ENCODE data around the gene ZNF524. TPM values are rescaled to one million over a fixed set of nuclear protein-coding genes. Genes with fewer than 3 reads are reported as not detected.

ZNF524 gene, protein sequence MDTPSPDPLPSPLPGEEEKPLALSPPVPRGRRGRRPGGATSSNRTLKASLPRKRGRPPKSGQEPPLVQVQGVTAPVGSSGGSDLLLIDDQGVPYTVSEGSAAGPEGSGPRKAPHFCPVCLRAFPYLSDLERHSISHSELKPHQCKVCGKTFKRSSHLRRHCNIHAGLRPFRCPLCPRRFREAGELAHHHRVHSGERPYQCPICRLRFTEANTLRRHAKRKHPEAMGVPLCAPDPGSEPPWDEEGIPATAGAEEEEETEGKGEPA
- total RNA-seq (2022; extraction: Qiagen RNA extraction), result 13.4 to 21.2 TPM (median 20.6 TPM) in 5 replicates

DNA sequence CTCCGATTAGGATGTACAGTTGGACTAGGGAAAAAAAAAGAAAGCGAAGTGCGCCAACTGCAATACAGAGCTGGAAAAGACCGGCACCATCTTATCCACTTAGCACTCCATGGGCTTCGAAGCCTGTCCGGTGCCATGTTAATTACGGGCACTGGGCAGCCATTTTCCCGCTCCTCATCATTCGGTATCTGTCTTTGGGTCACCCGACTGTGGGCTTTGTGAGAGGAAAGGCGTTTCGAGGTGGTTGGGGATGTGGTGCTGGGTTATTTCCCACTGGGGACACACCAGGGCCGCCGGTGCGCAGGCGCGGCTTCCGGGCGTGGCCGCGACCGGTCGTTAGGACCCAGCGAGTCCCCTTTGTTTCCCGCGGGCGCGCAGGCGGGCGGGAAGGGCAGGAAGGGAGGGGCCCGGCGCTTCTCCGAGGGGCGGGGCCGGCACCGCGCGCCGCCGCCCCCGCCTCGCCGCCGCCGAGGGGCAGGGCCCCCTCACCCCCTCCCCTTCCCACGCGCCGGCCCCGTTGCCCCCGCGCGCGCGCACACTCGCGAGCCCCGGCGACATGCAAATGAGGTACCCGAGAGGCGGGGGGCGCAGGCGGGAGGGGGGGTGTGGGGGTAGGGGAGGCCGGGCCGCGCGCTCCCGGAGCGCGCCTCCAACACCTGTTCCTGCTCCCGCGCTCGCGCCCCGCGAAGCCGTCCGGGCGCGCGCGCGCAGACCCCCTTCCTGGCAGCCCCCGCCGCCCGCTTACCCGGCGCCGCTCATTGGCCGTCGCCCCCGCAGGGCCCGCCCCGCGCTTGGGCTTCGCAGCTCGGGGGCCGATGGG lies at the start of gene ZNF524:
TSS of gene ZNF524 (plus strand) at position 447 of the 820 bp plus-strand sequence. CDS start 1,825 bp downstream, outside the sequence.

GRCh38 chr19:55580628-55581144 lies 19.4 kb upstream of the ZNF524 start, which contains the start of gene ZNF579:
Gene ZNF579 (minus strand): TSS chr19:55580848. CDS start chr19:55579639, 1,209 bp downstream.

DNA sequence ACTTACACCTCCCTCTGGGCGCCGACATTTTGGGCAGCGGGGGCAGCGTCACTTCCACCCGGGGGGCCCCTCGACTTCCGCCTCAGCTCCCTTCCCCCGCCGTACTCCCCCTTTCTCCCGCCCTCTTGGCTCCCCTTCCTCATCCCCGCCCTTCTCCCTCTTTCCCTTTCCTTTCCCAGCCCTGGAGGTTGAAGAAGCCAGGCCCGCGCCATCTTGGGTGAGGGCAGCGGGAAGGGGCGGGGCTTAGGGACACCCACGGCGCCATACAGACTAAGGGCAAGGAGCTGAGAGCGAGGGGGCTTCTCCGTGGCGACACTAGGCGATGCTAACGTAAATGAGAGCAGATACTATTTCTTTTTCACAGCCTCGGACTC lies 633 bp upstream of the ZNF524 start, which contains the start of gene FIZ1:
TSS of gene FIZ1 (minus strand) at position 50 of the 374 bp plus-strand sequence. CDS start 1,652 bp downstream, outside the sequence.

DNA sequence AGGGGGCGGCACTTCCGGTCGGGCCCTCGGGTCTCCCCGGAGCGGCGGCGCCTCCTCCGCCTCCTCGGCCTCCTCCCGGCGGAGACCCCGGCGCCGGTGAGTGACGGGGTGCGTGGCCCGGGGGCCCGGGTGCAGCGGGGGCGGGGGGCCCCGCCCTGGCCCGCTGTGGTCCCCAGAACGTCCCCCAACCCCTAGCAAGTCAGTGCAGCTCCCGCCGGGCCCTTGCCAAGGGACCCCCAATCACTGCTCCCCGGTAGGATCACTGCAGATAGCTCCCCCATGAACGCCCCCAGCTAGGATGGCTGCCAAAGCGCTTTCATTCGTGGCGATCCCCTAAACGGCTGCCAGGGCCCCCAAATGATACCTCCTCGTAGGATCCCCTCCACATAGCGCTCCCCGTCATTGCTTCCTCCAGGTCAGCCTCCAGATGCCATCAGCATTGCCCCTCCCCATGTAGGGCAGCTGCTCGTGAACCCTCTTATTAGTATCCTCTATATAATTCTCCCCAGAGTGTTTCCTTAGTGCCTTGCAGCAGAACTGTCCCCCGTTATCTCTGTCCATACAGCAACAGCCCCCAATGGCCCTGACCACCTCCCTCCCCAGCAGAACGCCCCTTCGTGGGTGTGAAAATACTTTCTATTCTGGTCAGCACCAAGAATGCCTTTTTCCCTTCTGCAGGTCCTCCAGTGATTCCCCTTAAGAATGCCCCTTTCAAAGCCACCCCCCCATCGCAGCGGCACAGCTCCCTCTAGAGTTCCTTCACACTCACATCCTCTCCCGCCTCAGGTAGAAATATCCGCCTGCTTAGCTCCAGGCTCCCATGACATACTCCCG lies 5.8 kb downstream of the ZNF524 start, which contains the start of gene ZNF865:
TSS of gene ZNF865 (plus strand) at position 11 of the 834 bp plus-strand sequence. CDS start 7,972 bp downstream, outside the sequence.

DNA sequence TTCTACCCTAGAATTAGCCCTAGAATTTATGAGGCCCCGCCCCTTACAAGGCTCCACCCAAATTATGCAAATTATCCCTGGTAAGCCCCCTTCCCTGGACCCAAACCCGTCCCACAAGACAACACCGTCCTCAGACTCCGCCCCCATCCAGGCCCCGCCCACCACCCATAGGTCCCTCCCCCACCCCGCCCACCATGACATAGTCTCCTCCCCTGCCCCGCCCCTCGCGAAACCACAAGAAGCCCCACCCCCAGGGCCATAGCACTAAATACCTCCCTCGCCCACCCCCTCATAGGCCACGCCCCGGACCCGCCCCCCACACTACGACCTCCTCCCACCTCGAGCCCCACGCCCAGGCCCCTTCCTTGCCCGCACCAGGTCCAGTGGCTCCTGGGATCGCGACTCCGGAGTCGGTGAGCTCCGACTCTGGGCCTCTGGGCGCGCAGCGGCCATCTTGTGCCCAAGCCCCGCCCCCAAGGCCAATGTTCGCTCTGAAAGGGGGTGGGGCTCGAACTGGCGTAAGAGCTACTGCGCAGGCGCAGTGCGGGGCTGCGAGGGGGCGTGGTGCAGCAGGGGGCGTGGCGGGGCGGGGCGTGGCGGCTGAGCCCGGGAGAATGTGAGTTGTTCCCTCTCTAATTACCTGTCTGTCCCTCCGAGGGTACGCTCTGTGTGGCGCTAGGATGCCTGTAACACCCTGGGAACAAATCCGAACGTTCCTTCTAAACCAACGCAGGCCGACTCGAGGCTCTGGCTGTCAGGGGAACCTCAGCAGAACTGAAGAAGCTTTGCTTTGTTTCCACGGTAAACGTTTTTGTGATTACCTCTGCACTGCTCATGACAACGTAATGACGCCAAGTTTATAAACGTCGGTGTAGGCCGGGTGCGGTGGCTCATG lies 24.3 kb downstream of the ZNF524 start, which contains the start of gene ZNF784:
TSS of gene ZNF784 (minus strand) at position 458 of the 895 bp plus-strand sequence. CDS start at position 453, 5 bp downstream.

GRCh38 chr19:55640577-55641425 lies 40.7 kb downstream of the ZNF524 start, which contains the start of gene ZNF580:
Gene ZNF580 (plus strand): TSS chr19:55641002. CDS start chr19:55642509, 1,507 bp downstream.

DNA sequence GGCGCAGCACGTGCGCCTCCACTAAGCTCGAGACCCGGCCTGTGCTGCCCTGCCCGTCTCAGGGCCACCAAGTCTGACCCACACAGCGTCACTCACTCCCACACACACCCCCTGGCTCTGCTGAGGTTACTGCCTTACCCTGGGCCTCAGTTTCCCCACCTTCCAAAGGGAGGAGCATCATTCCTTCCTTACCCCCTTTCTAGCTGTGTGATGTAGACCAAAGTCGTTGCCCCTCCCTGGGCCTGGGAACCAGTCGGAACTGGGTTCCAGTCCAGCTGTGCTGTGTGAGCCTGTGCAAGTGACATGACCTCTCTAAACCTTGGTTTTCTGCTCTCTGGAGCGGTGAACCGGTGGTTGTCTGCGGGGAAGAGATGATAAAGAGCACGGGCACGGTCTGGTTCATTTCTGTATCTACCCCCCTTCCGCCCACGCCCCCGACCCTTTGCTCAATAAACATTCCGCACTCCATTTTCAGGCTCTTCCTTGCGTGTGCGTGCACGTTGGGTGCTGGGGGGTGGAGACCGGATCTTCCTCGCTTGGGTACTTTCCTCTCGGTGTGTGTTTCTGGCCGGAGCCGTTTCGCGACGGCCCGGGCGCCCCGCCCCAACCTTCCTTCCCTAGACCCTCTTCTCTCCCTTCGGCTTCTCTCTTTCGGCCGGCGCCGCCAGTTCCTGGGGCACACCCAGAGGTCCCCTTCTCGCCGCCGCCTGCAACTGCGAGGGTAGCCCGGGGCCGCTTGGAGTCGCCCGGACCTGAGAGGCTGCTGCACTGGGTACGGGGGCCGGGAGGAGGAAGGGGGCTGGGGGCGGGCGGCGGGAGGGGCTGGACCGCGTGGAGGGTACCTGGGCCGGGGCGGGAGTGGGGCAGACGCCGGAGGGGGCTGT lies 43.2 kb downstream of the ZNF524 start, which contains the start of gene ZNF581:
TSS of gene ZNF581 (plus strand) at position 647 of the 884 bp plus-strand sequence. CDS start 923 bp downstream, outside the sequence.

DNA sequence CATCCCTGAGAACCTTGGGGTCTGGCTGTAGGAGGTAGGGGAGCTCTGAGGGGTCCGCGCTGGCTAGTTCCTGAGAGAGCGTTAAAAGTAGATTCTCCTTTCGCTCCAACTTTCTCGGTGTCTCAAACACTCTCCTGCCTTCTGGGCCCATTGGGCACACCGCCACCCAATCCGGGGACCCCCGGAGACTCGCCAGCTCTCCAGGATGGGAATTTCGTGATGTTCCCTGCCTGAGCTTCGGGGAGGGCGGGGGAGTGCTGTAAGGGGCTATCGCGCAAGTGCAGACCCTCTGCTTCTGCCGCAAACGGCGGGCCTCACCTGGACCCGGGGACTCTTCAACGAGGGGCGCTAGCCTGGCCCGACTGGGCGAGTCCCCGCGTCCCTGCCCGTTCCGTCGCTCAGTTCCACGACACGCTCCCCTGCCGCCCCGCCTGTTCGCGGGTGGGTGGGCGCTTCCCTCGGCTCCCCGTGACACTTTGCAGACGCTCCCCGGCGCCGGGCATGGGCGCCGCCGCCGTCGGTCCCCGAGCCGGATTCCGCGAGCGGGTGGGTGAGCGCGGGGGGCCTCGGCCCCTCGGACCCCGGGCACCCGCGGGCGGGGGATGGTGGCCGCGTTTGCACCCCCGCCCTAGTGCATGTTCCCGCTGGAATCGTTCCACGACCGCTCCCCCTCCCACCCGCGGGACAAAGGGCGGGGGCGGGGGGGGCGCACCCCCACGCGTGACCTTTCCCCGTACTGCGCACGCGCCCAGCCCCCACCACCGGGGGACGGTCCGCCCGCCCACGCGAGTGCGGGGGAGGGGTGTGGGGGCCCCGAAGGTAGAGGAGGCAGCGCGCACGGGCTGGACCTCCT lies 47.9 kb downstream of the ZNF524 start, which contains the start of gene CCDC106:
TSS of gene CCDC106 (plus strand) at position 481 of the 853 bp plus-strand sequence. CDS start 835 bp downstream, outside the sequence.

Other genes starting within 250 kb of the ZNF524 start
- gene COX6B2, start 245.6 kb upstream of the ZNF524 start, total RNA-seq (2022; extraction: Qiagen RNA extraction), result 0.58 to 1.4 TPM (median 1.2 TPM) in 5 replicates
- gene GARIN5B, start 237.0 kb upstream of the ZNF524 start, total RNA-seq (2022; extraction: Qiagen RNA extraction), result 0.06 to 0.29 TPM (median 0.12 TPM) in 5 replicates
- 42.1 to 61.8 TPM (median 53.6 TPM) in 5 replicates for gene IL11, start 229.8 kb upstream of the ZNF524 start, total RNA-seq (2022; extraction: Qiagen RNA extraction)
- 1.2 to 2.6 TPM (median 2.0 TPM) in 5 replicates for gene TMEM190, start 223.5 kb upstream of the ZNF524 start, total RNA-seq (2022; extraction: Qiagen RNA extraction)
- gene TMEM238, start 216.0 kb upstream of the ZNF524 start, total RNA-seq (2022; extraction: Qiagen RNA extraction), result 1.6 to 11.1 TPM (median 8.6 TPM) in 5 replicates
- gene RPL28, start 214.4 kb upstream of the ZNF524 start, total RNA-seq (2022; extraction: Qiagen RNA extraction), result 2,587 to 2,941 TPM (median 2,775 TPM) in 5 replicates
- 320 to 492 TPM (median 460 TPM) in 5 replicates for gene UBE2S, start 192.5 kb upstream of the ZNF524 start, total RNA-seq (2022; extraction: Qiagen RNA extraction)
- 0.02 TPM in 1 of 5 replicates, not detected in the others for gene SHISA7, start 157.0 kb upstream of the ZNF524 start, total RNA-seq (2022; extraction: Qiagen RNA extraction)
- gene ISOC2, start 138.6 kb upstream of the ZNF524 start, total RNA-seq (2022; extraction: Qiagen RNA extraction), result 54.6 to 66.3 TPM (median 63.5 TPM) in 5 replicates
- not detected in 5 replicates for gene C19orf85, start 135.5 kb upstream of the ZNF524 start, total RNA-seq (2022; extraction: Qiagen RNA extraction)
- gene ZNF628, start 123.7 kb upstream of the ZNF524 start, total RNA-seq (2022; extraction: Qiagen RNA extraction), result 5.7 to 8.8 TPM (median 7.8 TPM) in 5 replicates
- gene NAT14, start 115.1 kb upstream of the ZNF524 start, total RNA-seq (2022; extraction: Qiagen RNA extraction), result 34.2 to 64.7 TPM (median 61.2 TPM) in 5 replicates
- gene SSC5D, start 111.9 kb upstream of the ZNF524 start, total RNA-seq (2022; extraction: Qiagen RNA extraction), result 0.45 to 1.3 TPM (median 0.81 TPM) in 5 replicates
- gene SBK2, start 63.2 kb upstream of the ZNF524 start, total RNA-seq (2022; extraction: Qiagen RNA extraction), result 1.6 to 2.8 TPM (median 2.3 TPM) in 5 replicates
- 1.7 to 2.0 TPM (median 1.9 TPM) in 5 replicates for gene SBK3, start 54.7 kb upstream of the ZNF524 start, total RNA-seq (2022; extraction: Qiagen RNA extraction)
- 15.7 to 31.2 TPM (median 28.5 TPM) in 5 replicates for gene ZNF579, start 19.4 kb upstream of the ZNF524 start, total RNA-seq (2022; extraction: Qiagen RNA extraction)
- gene FIZ1, start 771 bp upstream of the ZNF524 start, total RNA-seq (2022; extraction: Qiagen RNA extraction), result 17.6 to 24.7 TPM (median 24.3 TPM) in 5 replicates
- gene ZNF865, start 5.4 kb downstream of the ZNF524 start, total RNA-seq (2022; extraction: Qiagen RNA extraction), result 7.3 to 13.8 TPM (median 12.5 TPM) in 5 replicates
- gene ZNF784, start 24.3 kb downstream of the ZNF524 start, total RNA-seq (2022; extraction: Qiagen RNA extraction), result 5.6 to 6.2 TPM (median 5.8 TPM) in 5 replicates
- 29.4 to 56.4 TPM (median 50.5 TPM) in 5 replicates for gene ZNF580, start 40.7 kb downstream of the ZNF524 start, total RNA-seq (2022; extraction: Qiagen RNA extraction)
- 36.6 to 52.1 TPM (median 49.2 TPM) in 5 replicates for gene ZNF581, start 43.4 kb downstream of the ZNF524 start, total RNA-seq (2022; extraction: Qiagen RNA extraction)
- gene CCDC106, start 47.9 kb downstream of the ZNF524 start, total RNA-seq (2022; extraction: Qiagen RNA extraction), result 14.1 to 20.4 TPM (median 19.1 TPM) in 5 replicates
- gene U2AF2, start 54.7 kb downstream of the ZNF524 start, total RNA-seq (2022; extraction: Qiagen RNA extraction), result 264 to 319 TPM (median 303 TPM) in 5 replicates
- 135 to 220 TPM (median 215 TPM) in 5 replicates for gene EPN1, start 74.9 kb downstream of the ZNF524 start, total RNA-seq (2022; extraction: Qiagen RNA extraction)
- not detected in 5 replicates for gene NLRP9, start 138.1 kb downstream of the ZNF524 start, total RNA-seq (2022; extraction: Qiagen RNA extraction)
- gene RFPL4A, start 158.8 kb downstream of the ZNF524 start, total RNA-seq (2022; extraction: Qiagen RNA extraction), result 0.31 to 0.54 TPM (median 0.45 TPM) in 5 replicates
- 0.28 TPM in 1 of 5 replicates, not detected in the others for gene RFPL4AL1, start 168.8 kb downstream of the ZNF524 start, total RNA-seq (2022; extraction: Qiagen RNA extraction)
- 0.05 to 0.08 TPM (median 0.06 TPM) in 4 of 5 replicates, not detected in the other for gene NLRP11, start 231.7 kb downstream of the ZNF524 start, total RNA-seq (2022; extraction: Qiagen RNA extraction)
- not detected in 5 replicates for gene NLRP4, start 236.3 kb downstream of the ZNF524 start, total RNA-seq (2022; extraction: Qiagen RNA extraction)

All from A549 treated with CORT108297 at 1 μM for 4 hours (cell line).